ENCODE results near the gene IFNGR2.
A peak's percentile ranks its signal among the peaks of the same experiment; 100 is the strongest.
"Not testable (repeated sequence)": the region's sequence is repeated elsewhere in the genome, so short reads cannot be mapped to it uniquely, and the experiment has no call there.

IFNGR2 gene

DNA sequence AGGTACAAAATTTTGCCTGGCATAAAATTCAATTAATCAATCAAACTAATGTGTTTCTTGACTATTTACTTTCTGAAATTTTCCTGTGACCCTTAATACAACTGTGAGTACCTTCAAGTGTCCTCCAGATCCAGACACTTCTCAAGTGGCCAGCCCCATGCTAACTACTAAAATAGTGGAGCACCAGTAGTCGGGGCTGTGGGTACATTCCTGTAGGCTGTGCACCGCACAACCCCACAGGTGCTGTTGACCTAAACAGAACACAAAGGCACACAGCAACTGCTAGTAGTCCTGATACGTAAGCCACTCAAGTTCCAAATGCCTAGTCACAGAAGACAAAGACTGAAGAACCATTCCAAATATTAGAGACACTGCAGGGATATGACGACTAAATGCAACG, 40.0 kb downstream of the IFNGR2 start:
- no peak for DNase-seq

DNA sequence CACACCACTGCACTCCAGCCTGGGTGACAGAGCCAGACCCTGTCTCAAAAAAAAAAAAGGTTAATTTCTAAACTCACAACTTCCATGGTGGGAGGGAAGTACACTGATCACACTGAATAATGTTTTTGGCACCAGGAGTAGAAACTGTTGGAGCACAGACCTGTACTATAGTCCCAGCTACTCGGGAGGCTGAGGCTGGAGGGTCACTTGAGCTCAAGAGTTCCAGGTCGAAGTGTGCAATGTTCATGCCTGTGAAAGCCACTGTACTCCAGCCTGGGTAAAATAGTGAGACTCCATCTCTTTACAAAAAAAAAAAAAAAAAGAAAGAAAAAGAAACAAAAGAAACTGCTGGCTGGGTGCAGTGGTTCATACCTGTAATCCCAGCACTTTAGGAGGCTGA, 41.3 kb downstream of the IFNGR2 start:
- no peak for DNase-seq

DNA sequence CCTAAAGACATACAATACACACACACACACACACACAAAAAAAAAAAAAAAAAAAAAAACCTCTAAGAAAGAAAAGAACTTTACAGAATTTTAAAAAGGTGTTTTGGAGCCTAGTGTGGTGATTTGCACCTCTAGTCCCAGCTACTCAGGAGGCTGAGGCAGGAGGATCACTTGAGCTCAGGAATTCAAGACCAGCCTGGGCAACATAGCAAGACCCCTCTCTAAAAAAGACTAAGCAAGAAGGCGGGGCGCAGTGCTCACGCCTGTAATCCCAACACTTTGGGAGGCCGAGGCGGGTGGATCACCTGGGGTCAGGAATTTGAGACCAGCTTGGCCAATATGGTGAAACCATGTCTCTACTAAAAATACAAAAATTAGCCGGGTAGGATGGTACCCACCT, 43.4 kb downstream of the IFNGR2 start:
- DNase-seq, result not testable (repeated sequence)

DNA sequence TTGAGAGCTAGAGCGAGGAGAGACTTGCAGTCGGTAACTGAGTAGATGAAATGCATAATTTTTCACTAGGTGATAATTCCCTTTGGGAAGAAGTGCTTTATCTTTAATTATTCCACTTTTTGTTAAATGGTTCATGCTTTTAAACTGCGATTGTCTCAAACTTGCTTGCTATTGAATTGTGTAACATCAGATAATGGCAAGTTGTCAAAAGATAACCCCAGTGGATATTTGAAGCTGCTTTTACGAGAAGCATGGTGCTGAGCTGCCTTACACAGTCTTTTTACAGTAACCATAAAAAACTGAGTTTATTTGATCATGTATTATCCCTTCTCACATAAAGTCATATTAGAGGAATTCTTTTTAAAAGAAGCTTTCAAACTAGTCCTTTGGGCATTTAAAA, 46.4 kb downstream of the IFNGR2 start:
- DNase-seq, result no peak

DNA sequence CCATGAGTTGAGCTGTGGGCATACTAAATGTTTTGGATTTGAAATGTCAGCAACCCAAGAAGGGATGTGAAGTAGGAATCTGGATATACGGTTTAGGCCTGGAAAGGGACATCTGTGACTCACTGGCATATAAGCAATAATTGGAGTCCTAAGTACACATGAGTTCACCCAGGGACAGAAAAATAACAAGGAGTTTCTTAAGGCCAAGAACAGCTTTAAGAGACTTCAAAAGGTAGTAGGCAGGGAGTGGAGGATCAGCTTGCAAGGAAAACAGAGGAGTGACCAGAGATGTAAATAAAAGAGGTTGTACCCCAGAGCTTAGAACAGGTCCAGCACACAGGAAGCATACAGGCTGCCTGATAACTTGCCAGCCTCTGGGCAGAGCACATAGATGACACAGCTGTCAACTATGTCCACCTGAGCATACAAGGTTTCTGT, 48.4 kb downstream of the IFNGR2 start:
- no peak for DNase-seq

DNA sequence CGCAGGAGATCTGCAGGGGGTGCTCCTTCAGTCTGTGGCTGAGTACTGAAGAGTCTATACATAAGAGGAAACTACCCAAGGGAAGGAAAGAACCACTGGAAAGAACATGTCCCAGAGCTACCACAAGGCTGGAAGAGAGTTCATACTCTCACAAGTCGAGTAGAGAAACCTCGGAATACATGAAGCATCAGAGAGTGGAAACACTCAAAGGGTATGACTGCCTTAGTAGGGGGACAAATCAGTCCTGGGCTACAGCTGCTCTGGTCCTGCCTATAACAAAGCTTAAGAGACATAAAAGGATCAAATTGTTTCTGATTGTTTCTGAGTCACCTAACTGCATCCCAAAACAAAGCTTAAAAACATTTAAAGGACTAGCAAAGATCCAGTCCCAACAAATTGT, 49.1 kb downstream of the IFNGR2 start:
- no peak for DNase-seq

DNA sequence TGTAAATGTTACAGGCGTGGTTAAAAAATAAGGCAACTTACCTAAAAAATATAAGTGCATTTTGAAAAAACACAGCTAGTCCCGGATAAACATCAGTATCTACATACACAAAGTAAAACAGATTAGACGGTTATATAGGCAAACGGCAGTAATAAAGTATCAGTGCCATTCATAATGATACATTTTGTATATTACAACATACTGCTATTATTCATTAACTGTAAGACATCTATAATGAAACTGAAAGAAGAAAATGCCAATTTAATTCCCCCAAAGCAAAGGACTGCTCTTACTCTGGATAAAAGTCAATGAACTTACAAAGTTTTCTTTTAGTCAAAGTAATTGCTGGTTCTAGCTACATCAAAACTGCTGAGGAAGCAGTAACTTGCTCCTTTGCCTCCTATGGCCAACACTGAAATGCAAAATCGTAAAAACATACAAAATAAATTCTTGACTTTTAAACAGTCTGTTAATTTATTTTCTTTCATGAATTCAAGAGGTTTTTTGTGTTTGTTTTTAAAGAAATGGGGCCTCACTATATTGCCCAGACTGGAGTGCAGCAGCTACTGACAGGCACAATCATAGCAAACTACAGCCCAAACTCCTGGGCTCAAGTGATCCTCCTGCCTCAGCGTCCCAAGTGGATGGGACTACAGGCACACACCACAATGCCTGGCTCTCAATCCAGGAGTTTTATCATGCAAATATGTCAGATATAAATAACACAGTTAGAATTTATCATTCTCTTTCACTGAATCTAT, 52.7 kb downstream of the IFNGR2 start:
- DNase-seq, result no peak

DNA sequence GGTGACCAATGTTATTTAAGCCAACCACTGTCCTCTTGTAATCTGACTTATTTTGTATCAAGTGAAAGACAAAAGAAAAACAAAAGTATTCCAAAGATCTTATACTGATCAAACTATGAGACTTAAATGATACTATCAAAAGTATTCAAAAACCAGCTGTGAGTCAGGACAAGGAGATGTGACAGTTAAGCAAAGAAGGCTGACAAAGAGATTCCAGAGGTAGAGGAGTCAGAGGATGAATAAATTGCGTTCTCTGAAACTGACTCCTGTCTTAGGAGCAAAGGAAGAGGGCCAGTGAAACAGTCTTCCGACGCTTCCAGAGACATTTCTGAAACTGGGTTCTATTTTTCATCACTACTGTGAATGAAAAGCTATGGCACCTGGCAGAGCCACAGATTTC, 55.6 kb downstream of the IFNGR2 start:
- DNase-seq, result no peak

DNA sequence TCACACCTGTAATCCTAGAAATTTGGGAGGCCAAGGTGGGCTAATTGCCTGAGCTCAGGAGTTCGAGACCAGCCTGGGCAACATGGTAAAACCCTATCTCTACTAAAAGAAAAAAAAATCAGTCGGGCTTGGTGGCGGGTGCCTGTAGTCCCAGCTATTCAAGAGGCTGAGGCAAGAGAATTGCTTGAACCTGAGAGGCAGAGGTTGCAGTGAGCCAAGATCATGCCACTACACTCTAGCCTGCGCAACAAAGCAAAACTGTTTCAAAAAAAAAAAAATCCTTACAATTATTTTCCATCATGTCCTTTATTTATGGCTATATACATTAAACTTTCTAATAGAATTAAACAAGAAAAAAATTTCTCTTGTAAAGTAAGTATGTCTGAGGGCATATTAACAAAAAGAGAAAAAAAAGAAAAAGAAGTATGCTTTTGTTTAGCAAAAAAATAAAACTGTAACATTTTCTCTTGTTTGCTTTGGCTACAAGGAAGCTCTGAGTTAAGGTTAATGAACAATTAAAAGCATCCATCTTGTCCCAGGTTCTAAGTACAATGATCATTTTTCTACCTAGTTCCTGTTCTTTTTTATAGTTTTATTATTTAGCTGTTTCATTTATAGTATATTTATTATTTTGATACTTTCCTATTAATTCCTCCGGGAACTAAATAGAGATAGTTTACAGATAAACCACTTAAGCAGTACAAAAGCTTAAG, 58.5 kb downstream of the IFNGR2 start:
- no peak for DNase-seq

DNA sequence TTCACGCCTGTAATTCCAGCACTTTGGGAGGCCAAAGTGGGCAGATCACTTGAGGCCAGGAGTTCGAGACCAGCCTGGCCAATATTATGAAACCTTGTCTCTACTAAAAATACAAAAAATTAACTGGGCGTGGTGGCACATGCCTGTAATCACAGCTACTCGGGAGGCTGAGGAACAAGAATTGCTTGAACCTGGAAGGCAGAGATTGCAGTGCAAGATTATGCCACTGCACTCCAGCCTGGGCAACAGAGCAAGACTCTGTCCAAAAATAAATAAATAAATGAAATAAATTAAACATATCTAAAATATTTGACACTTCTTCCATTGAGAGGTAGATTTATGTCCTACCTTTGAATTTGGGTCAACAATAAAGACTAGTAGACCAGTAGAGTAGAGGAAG, 66.0 kb downstream of the IFNGR2 start:
- DNase-seq, result not testable (repeated sequence)

DNA sequence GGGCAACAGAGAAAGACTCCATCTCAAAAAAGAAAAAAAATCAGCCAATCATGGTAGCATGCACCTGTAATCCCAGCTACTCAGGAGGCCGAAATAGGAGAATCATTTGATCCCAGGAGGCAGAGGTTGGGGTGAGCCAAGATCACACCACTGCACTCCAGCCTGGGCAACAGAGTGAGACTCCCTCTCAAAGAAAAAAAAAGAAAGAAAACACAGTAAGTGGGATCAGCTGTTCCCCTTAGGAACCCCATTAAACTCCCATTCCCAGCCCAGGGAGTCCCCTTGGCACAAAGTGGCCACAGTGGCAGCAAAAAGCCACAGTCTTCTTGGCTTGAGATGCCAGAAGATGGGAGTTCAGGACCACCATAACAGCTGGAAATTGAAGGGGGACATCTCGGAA, 67.5 kb downstream of the IFNGR2 start:
- no peak for DNase-seq

DNA sequence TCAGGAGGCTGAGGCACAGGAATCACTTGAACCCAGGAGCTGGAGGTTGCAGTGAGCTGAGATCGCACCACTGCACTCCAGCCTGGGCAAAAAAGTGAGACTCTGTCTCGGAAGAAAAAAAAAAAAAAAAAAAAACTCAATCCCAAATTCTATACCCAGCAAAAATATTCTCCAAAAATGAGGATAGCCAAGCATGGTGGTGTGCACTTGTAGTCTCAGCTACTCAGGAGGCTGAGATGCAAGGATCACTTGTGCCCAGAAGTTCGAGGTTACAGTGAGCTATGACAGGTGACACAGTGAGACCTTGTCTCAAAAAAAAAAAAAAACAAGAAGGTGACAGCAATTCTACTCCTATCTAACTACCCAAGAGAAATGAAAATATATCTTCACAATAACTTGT, 70.1 kb downstream of the IFNGR2 start:
- no peak for DNase-seq

DNA sequence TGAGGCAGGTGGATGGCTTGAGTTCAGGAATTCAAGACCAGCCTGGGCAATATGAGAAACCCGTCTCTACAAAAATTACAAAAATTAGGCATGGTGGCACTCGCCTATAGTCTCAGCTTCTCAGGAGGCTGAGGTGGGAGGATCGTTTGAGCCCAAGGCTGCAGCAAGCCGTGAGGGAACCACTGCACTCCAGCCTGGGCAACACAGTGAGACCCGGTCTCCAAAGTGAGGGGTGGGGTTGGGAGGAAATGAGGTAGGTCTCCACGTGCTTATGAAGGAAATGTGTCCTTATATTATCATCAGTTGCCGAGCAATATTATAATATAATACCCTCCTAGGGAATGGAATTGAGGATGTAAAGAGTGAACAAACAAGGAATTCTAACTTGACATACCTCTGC, 73.9 kb downstream of the IFNGR2 start:
- no peak for DNase-seq

DNA sequence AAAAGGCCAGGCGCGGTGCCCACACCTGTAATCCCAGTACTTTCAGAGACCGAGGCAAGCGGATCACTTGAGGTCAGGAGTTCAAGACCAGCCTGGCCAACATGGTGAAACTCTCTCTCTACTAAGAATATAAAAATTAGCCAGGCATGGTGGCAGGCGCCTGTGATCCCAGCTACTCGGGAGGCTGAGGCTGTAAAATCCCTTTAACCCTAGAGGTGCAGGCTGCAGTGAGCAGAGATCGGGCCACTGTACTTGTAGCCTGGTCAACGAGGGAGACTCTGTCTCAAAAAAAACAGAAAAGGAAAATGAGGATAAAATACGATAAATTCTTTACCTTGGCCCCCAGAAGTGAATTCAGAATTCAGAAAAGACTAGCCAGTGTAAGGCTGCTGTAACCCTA, 75.0 kb downstream of the IFNGR2 start:
- DNase-seq, result no peak

DNA sequence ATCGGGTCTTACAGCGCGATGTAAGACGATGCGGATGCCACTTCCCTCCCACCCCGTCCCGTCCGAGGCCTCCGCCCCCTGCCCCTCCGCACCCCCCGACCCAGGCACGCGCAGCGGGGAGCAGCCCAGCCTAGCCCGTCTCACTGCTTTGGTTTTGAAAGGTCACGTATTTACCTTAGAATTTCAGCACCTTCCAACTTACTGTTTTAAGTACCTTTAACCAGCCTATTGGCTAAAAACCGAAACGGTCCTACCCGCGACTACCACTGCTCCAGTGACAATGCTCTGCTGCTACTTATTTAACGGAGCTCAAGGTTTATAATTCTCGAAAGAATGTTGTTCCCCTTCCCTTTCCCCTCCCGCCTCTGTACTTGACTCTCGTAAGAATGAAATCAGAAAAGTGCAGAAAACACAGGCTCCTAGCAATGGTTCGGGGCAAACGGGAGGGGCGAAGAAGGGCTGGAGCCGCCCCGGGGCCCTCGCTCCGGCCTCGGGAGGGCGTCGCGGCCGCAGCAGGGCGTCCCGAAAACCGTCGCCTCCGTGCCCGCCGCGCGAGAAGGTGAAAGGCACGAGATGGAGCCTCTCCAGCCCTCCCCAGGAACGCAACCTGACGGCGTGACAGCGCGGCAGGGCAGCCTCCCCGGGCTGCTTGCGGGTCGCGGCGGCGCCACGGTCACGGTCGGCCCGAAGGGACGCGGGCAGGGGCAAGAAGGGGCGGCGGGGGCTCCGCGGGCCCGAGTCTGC, 75.9 kb downstream of the IFNGR2 start:
- DNase-seq, result no peak

DNA sequence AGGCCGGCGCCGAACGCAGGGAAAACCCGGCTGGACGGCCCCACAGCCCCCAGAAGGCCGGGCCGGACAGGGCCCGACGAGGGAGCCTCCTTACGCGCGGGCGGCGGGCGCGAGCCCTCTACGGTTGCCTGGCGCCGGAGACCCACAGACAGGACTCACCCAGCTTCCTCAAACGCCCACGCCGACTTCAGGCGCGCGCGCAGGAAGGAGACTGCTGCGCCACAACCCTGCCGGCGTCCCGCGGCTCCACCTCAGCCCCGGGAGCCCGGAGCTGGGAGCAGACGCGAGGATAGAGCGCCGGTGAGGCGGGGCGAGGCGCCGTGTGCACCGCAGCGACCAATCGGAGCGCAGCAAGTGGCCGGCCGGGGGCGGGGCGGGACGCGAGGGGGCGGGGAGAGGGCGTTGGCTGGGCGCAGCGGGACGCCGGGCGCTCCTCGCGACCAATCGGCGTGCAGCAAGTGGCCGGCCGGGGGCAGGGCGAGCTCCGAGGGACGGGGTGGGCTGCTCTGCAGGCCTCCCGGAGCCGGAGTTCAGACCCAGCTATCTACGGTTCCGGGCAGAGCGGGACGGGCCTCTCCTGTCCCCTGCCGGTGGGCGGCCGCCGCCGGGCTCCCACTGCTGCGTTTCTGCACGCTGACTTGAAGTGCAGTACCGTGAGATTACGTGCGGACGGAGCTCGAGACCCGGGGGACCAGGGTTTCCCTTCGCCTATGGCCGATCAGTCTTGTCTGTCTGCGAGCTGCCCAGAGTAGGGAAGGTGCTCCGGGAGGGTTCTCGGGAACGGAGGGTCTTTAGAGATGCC, 76.7 kb downstream of the IFNGR2 start, which contains the start of gene TMEM50B:
Gene TMEM50B, minus strand, starts transcription at position 296 of the 802 bp plus-strand sequence. CDS start 11,089 bp downstream, outside the sequence.
- peak; percentile 73 for DNase-seq

DNA sequence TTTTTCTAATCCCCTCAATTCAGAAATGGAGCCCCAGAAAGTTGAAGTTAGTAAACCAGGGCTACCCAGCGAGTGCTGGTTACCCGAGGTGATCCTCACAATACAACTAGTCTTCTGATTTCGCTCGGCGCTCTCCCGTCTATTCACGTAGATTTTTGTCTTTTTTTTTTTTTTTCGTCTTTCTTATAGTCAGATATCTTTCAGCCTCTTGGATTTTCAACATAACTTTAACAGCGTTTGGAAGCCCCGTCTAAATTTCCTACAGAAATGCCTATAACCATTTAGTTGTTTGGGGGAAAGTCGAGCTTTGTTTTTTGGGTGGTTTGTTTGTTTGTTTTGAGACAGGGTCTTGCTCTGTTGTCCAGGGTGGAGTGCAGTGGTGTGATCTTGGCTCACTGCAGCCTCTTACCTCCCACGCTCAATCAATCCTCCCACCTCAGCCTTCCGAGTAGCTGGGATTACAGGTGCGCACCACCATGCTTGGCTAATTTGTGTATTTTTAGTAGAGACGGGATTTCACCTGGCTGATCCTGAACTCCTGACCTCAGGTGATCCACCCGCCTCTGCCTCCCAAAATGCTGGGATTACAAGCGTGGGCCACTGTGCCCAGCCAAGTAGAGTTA, 77.4 kb downstream of the IFNGR2 start:
- DNase-seq, result no peak

DNA sequence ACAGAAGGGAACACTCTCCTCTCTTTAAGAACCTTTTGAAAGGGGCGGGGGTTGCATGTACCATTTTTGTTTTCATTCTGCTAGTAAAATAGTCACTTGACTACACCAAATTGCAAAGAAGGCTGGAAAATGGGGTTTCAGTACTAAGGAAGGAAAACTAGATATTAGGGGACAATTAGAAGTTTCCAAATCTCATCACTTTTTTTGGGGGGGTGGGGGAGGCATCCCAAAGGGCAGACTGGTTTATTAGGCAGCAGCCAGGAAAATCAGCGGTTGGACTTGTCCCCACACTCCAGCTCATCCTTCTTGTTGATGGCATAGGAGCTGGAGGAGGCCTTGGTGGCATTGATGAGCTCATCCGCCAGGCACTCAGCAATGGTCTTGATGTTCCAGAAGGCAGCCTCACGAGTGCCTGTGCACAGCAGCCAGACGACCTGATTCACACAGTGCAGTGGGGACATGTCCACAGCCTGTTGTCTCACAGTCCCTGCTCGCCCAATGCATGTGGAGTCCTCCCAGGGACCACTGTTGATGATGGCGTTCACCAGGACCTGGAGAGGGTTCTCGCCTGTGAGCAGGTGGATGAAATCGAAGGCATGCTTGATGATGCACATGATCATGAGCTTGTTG, 78.2 kb downstream of the IFNGR2 start:
- DNase-seq, result no peak

Data from NCI-H524 treated with DMSO at 0.1 percent for 48 hours (cell line).